A549 (cell line): ENCODE measurements around the gene CACNA2D4. TPM values are rescaled to one million over a fixed set of nuclear protein-coding genes. Genes with fewer than 3 reads are reported as not detected.

Source experiments
- ATAC-seq, 2 experiments: fragments of 200-7000 bp in 1 of 2; fragments of >200 bp in 1 of 2; cut with Nextera tagmentation in 1 of 2; cut with Tn5 transposase in 1 of 2; 3 replicates each; pipeline versions ENCODE4 v1.8.0 to v1.9.1; 2018 to 2020; ENCODE audit warnings: mild to moderate bottlenecking in 1 of 2, moderate library complexity in 1 of 2
- CTCF ChIA-PET: fragments of 300-600 bp; sonication (Branson Sonifier 250); formaldehyde crosslinking; extraction: SDS; loops from one replicate; lab custom pipeline; 2021; ENCODE audit warnings: antibody characterized with exemption, inconsistent platforms; lab: Yijun Ruan, JAX
- POLR2A ChIA-PET: fragments of 350-600 bp; formaldehyde crosslinking; extraction: SDS; loops from one replicate; lab custom pipeline; 2021; ENCODE audit warnings: antibody characterized with exemption, inconsistent platforms; lab: Yijun Ruan, JAX
- DNase-seq, 2 experiments: peaks; one replicate each; pipeline versions ENCODE4 v3.0.0 to v3.0.0-alpha.2; 2011 to 2016; ENCODE audit warnings: low read depth in 1 of 2, low spot score in 1 of 2
- FAIRE-seq: peaks from 2 replicates; lab custom pipeline; 2011; peaks lifted over from hg19 to GRCh38; lab: Jason Lieb, UNC
- H3K27ac ChIP-seq, 2 experiments: fragments of >200 bp; sonication (Bioruptor Twin); formaldehyde crosslinking; 3 replicates each; pipeline ENCODE4 v1.5.1; 2016 to 2017
- H3K4me1 ChIP-seq: fragments of >200 bp; sonication (Bioruptor Twin); formaldehyde crosslinking; 3 replicates; pipeline ENCODE4 v1.6.1; 2016
- H3K4me2 ChIP-seq: fragments of >200 bp; sonication (Bioruptor Twin); formaldehyde crosslinking; 3 replicates; pipeline ENCODE4 v1.6.1; 2016
- H3K4me3 ChIP-seq: fragments of >200 bp; sonication (Bioruptor Twin); formaldehyde crosslinking; 3 replicates; pipeline ENCODE4 v1.5.1; 2016
- H3K9me3 ChIP-seq: fragments of >200 bp; sonication (Bioruptor Twin); formaldehyde crosslinking; 3 replicates; pipeline ENCODE4 v1.6.1; 2016
- BCL3 ChIP-seq: fragments of >200 bp; sonication (Bioruptor Twin); formaldehyde crosslinking; IDR thresholded peaks from 3 replicates; pipeline ENCODE4 v1.6.1; 2016
- BHLHE40 ChIP-seq: IDR thresholded peaks from 2 replicates; pipeline ENCODE4 v1.6.1; 2012; ENCODE audit warnings: low read depth, low read length, inconsistent platforms
- CBX2 ChIP-seq: fragments of 200-600 bp; sonication (generic); IDR thresholded peaks from 2 replicates; pipeline ENCODE4 v1.6.1; 2016; ENCODE audit warnings: low read depth, mild to moderate bottlenecking, borderline replicate concordance
- CEBPB ChIP-seq, 2 experiments: fragments of >200 bp in 1 of 2; sonication (Bioruptor Twin) in 1 of 2; formaldehyde crosslinking in 1 of 2; IDR thresholded peaks; 2 replicates each; pipeline ENCODE4 v1.6.1; 2012 to 2016
- CHD4 ChIP-seq: fragments of 200-600 bp; sonication (generic); IDR thresholded peaks from 2 replicates; pipeline ENCODE4 v1.6.1; 2016; ENCODE audit warnings: antibody characterized with exemption, mild to moderate bottlenecking, borderline replicate concordance
- CTCF ChIP-seq: fragments of >200 bp; sonication (Bioruptor Twin); formaldehyde crosslinking; IDR thresholded peaks from 3 replicates; pipeline ENCODE4 v1.5.1; 2016
- E2F6 ChIP-seq: IDR thresholded peaks from 2 replicates; pipeline ENCODE4 v1.6.1; 2012; ENCODE audit warnings: low read depth, borderline replicate concordance
- EHF ChIP-seq: fragments of 250-450 bp; sonication (Bioruptor Pico); IDR thresholded peaks from 2 replicates; pipeline ENCODE4 v1.5.0; 2020; ENCODE audit warnings: mild to moderate bottlenecking
- EHMT2 ChIP-seq: fragments of 200-600 bp; sonication (generic); IDR thresholded peaks from 2 replicates; pipeline ENCODE4 v1.6.1; 2016; ENCODE audit warnings: antibody characterized with exemption, low read depth, mild to moderate bottlenecking, moderate library complexity
- ELK1 ChIP-seq: fragments of 150-350 bp; IDR thresholded peaks from 2 replicates; pipeline ENCODE4 v1.6.1; 2014; ENCODE audit warnings: low read depth, mild to moderate bottlenecking, low read length
- EP300 ChIP-seq, 2 experiments: fragments of >200 bp; sonication (Bioruptor Twin); formaldehyde crosslinking; IDR thresholded peaks; 2 replicates in 1 of 2; 3 replicates in 1 of 2; pipeline ENCODE4 v1.6.1; 2016 to 2017
- ESRRA ChIP-seq: fragments of 150-350 bp; IDR thresholded peaks from 2 replicates; pipeline ENCODE4 v1.6.1; 2014; ENCODE audit warnings: mild to moderate bottlenecking, low read length, borderline replicate concordance
- FOXS1 ChIP-seq: fragments of 250-450 bp; sonication (Bioruptor Pico); IDR thresholded peaks from 2 replicates; pipeline ENCODE4 v1.5.0; 2020; ENCODE audit warnings: mild to moderate bottlenecking, moderate library complexity
- GATA3 ChIP-seq: IDR thresholded peaks from 2 replicates; pipeline ENCODE4 v1.6.1; 2012; ENCODE audit warnings: borderline replicate concordance
- HDAC2 ChIP-seq: fragments of 200-600 bp; sonication (generic); IDR thresholded peaks from 2 replicates; pipeline ENCODE4 v1.6.1; 2016
- MAFK ChIP-seq: fragments of 450-650 bp; IDR thresholded peaks from 2 replicates; pipeline ENCODE4 v1.6.1; 2014; ENCODE audit not compliant: partially characterized antibody
- MAZ ChIP-seq: fragments of 150-350 bp; IDR thresholded peaks from 2 replicates; pipeline ENCODE4 v1.6.1; 2014; ENCODE audit warnings: antibody characterized with exemption, low read depth, low read length, borderline replicate concordance
- NPAS2 ChIP-seq: fragments of 250-450 bp; sonication (Bioruptor Pico); IDR thresholded peaks from 2 replicates; pipeline ENCODE4 v1.8.0; 2022; ENCODE audit warnings: mild to moderate bottlenecking, moderate library complexity, borderline replicate concordance
- POLR2A ChIP-seq: IDR thresholded peaks from 2 replicates; pipeline ENCODE4 v1.6.1; 2012; ENCODE audit warnings: mild to moderate bottlenecking, low read length
- POLR2AphosphoS2 ChIP-seq: conservative IDR thresholded peaks from 2 replicates; pipeline ENCODE4 v1.6.1; 2012; ENCODE audit warnings: low read length, improper control_type of control experiment, inconsistent platforms
- RARB ChIP-seq: fragments of 250-450 bp; sonication (Bioruptor Pico); IDR thresholded peaks from 2 replicates; pipeline ENCODE4 v1.8.0; 2021; ENCODE audit warnings: mild to moderate bottlenecking, moderate library complexity
- TFCP2L1 ChIP-seq: fragments of 250-450 bp; sonication (Bioruptor Pico); IDR thresholded peaks from 2 replicates; pipeline ENCODE4 v1.5.0; 2021; ENCODE audit warnings: mild to moderate bottlenecking
- TP53 ChIP-seq: fragments of 250-450 bp; sonication (Bioruptor Pico); IDR thresholded peaks from 2 replicates; pipeline ENCODE4 v1.5.0; 2021; ENCODE audit warnings: mild to moderate bottlenecking, moderate library complexity
- ZC3H11A ChIP-seq: fragments of 450-650 bp; IDR thresholded peaks from 2 replicates; pipeline ENCODE4 v1.6.1; 2014; ENCODE audit warnings: antibody characterized with exemption, mild to moderate bottlenecking
- ZFP36 ChIP-seq: fragments of 450-650 bp; IDR thresholded peaks from 2 replicates; pipeline ENCODE4 v1.6.1; 2014; ENCODE audit warnings: borderline replicate concordance; ENCODE audit not compliant: partially characterized antibody
- ZSCAN20 ChIP-seq: fragments of 250-450 bp; sonication (Bioruptor Pico); IDR thresholded peaks from 2 replicates; pipeline ENCODE4 v1.8.0; 2022; ENCODE audit warnings: mild to moderate bottlenecking, moderate library complexity
- WGBS: methylation state at CpG from one replicate; pipeline ENCODE4 v1.1.6; 2017; ENCODE audit errors: missing lambda C conversion rate; 5-methylcytosine and 5-hydroxymethylcytosine counted together
- polyA plus RNA-seq, 4 experiments: library from polyadenylated mRNA; depleted of rRNA in 3 of 4; stranded (reverse); fragments of >200 nt; fragmentation: RNase III in 1 of 4; extraction: RNeasy Plus Mini Kit Qiagen cat#74134 plus additional on column Dnase treatment in 1 of 4; gene quantifications; 2 replicates in 3 of 4; 3 replicates in 1 of 4; pipeline ENCODE4 v1.2.3, GENCODE V29; 2011 to 2017
- TF ChIP-seq, protein P1 (sequence below): fragments of 250-450 bp; sonication (Bioruptor Pico); IDR thresholded peaks from 2 replicates; pipeline ENCODE4 v1.5.0; 2020; ENCODE audit warnings: low read depth, mild to moderate bottlenecking, moderate library complexity

Gene CACNA2D4
- polyA plus RNA-seq, 2 of the 4 experiments (the other 2 are of a cell fraction): not detected

DNA sequence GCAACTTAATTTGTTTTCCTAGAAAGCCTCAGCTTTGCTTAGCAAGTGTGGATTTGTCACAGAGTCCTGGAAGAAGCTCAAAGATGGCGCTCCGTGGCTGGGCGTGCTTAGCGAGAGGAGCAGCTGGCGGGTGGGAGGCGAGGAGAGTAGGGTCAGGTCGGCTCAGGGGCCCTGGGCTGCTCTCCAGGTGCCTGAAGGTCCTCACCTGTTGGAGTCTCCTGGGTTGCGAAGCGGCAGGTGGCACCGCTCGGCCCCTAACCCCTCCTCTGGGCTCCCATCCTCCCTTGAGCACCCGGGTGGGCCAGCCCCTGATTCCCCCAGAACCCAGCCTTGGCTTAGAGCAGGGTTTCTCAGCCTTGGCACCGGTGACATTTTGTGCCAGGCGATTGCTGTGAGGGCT is 73.0 kb downstream of the CACNA2D4 start:
- POLR2A ChIA-PET: no interaction called here
- no peak for DNase-seq
- Histone ChIP-seq H3K4me2 (no peak overlapping the region), H3K27ac (no peak overlapping the region)
- ATAC-seq: no peak
- TF ChIP-seq EP300 (IDR thresholded peaks at IDR 0.05) (no peak), GATA3 (no peak), MAZ (no peak), ZC3H11A (no peak), NPAS2 (CRISPR knock-in tag) (no peak), BHLHE40 (no peak), HDAC2 (no peak), POLR2A (no peak), EHMT2 (no peak), ZFP36 (no peak), CTCF (no peak), ZSCAN20 (CRISPR knock-in tag) (no peak), TFCP2L1 (no peak), BCL3 (no peak), FOXS1 (CRISPR knock-in tag) (no peak), POLR2AphosphoS2 (no peak)
- TF ChIP-seq, protein P1, sequence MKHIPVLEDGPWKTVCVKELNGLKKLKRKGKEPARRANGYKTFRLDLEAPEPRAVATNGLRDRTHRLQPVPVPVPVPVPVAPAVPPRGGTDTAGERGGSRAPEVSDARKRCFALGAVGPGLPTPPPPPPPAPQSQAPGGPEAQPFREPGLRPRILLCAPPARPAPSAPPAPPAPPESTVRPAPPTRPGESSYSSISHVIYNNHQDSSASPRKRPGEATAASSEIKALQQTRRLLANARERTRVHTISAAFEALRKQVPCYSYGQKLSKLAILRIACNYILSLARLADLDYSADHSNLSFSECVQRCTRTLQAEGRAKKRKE (CRISPR knock-in tag): no peak
- TF ChIP-seq, all 56 proteins: peak for 0
- Histone ChIP-seq H3K9me3 (no peaks in the 10 kb centered on the region), H3K4me3 (no peak overlapping the region), H3K4me1 (no peaks in the 10 kb centered on the region)
- CTCF ChIA-PET: interaction anchor here (1.2 kb wide), 1 partner anchor 54 kb away, joined by 5 read pairs; no protein-coding TSS in a partner anchor
- FAIRE-seq: no peak
- WGBS: 55% methylated on average over 14 of the region's 14 CpGs

GRCh38 chr12:1844661-1845409 is 73.6 kb downstream of the CACNA2D4 start:
- H3K4me1 ChIP-seq: no peaks in the 10 kb centered on the region
- ChIA-PET CTCF (interaction anchor here (0.8 to 1.2 kb wide), 3 partner anchors 16 to 95 kb away, joined by 3 to 5 read pairs (median 3); no protein-coding TSS in a partner anchor), POLR2A (no interaction called here)
- no peak for DNase-seq
- H3K27ac ChIP-seq: no peak overlapping the region
- no peak overlapping the region for H3K4me3 ChIP-seq
- ATAC-seq: no peak
- no peaks in the 10 kb centered on the region for H3K9me3 ChIP-seq
- no peak overlapping the region for H3K4me2 ChIP-seq
- FAIRE-seq: no peak
- 34% methylated on average over 11 of the region's 12 CpGs for WGBS
- TF ChIP-seq ESRRA (no peak), ZC3H11A (no peak), CBX2 (no peak), MAFK (no peak), E2F6 (no peak), CHD4 (no peak), RARB (CRISPR knock-in tag) (no peak), CTCF (no peak), EHF (CRISPR knock-in tag) (no peak), ELK1 (no peak), GATA3 (no peak), CEBPB (IDR thresholded peaks at IDR 0.05) (no peak), TP53 (no peak)
- TF ChIP-seq, protein P1 (CRISPR knock-in tag): no peak
